GM21737 (cell line): Measurements from ENCODE around the gene KDM2A.
A peak's percentile ranks its signal among the peaks of the same experiment; 100 is the strongest.
"Not testable (repeated sequence)": the region's sequence is repeated elsewhere in the genome, so short reads cannot be mapped to it uniquely, and the experiment has no call there.

Source experiments
- ATAC-seq: cut with Tn5 transposase; IDR thresholded peaks from one replicate; pipeline ENCODE4 v1.9.1; 2021; ENCODE audit warnings: mild to moderate bottlenecking, moderate library complexity; ENCODE audit not compliant: unreplicated experiment

The KDM2A gene

DNA sequence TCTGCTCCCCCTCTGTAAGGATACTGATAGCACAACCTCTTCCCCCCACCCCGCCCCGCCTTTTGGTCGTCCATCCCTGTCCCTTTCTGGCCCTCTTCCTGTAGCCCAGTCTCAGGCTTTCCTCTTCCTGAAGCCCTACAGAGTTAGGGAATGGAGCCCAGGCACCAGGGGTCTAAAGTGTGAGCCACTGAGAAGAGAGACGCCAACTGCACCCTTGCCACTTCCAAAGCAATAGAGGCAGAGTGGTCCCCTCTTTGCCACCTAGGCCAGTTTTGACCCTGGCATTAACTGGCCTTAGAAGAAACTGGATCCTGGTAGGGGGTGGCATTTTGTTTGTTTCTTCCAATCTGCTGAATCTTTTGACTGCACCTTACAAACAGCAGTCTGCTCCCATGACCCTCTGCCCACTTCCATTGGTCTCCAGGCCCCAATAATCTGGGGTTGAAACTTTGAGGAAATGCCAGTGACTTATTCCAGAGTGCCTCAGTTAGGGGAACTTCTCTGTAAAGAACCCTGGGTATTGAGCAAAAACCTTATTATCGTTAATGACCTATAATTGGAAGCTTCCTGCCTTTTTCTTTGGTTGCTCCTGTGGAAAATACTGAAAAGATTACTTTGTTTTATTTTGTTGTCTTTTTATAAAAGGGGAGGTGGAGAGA is 137.5 kb downstream of the KDM2A start:
- no peak for ATAC-seq

DNA sequence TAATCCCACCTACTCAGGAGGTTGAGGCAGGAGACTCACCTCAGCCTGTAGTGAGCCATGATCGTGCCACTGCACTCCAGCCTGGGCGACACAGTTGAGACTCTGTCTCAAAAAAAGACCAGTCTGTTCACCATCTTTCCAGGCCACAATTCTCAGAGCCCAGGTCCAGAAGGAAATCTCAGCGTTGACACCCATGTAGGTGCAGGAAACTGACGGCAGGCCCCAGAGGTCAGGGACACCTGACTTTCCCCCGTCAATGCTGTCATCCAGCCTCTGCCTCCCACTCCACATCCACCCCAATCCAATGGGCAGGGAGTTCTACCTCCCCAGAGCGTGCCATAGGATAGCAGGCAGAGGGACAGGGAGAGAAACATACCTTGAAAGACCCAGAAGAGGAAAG is 141.3 kb downstream of the KDM2A start:
- no peak for ATAC-seq

DNA sequence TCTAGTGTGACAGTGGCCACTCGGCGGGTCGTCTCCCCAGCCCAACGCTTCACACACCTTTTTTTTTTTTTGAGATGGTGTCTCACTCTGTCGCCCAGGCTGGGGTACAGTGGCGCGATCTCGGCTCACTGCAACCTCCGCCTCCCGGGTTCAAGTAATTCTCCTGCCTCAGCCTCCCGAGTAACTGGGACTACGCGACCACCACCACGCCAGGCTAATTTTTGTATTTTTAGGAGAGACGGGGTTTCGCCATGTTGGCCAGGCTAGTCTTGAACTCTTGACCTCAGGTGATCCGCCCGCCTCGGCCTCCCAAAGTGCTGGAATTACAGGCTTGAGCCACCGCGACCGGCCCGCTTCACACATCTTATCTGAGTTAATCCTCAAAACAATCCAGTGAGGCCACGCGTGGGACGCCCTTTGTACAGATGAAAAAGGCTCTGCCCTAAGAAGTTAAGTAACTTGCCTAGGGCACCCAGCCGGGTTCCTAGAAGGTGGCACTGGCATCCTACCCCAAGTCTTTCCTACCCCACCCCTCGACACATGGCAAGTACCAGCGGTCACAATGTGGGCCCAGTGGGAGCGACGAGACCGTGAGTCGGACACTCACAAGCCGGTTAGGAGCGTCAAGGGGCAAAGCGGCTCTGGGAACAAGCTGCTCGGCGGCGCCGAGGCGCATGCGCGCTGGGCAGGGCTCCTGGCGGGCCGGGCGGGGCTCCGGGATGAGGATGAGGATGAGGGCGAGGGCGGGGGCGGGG is 142.0 kb downstream of the KDM2A start:
- not testable (repeated sequence) for ATAC-seq

DNA sequence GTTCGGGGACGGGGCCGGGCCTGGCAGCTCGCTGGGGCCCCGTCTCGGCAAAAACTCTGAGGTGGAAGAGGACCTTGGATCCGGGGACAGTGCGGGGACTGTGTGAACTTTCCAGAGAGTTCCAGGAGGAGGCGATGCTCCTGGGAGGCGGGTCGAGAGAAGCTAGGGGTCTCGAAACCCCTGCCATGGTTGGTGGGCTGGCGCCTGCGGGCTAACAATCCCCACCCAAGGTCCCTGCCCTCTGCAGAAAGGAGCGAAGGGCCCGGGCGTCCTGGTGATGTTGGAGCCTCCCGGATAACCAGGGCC is 142.5 kb downstream of the KDM2A start:
- ATAC-seq = no peak

DNA sequence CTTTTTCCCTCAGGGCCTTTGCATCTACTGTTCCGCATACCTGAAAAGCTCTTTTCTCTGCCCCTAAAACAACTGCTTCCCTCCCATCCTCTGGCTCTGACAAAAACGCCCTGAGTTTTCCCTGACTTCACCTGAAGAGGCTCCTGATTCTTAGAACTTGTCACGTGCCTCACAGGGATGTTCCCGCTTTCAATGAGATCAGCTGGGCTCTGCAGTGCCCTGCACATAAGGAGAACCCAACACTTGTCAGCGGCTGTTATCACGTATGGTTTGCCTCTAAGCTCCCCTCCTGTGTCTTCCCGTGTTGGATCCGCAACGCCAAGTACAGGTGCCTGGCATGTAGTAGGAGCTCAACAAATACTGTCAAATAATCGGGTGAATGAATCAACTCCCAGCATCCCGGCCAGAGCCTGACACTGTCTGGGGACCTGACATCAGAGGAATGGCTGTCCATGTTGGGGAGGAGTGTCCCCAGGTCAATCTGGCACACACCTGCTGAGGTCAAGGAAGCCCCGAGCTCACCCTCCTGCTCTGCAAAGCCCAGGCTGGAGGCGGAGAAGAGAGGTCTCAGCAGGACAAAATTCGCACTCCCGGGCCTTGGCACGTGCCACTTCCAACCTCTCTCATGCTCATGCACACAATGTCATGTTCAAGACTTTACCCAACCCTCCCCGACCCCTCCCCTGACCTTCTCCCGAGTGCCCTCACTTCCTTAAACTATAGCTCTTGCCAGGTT is 143.1 kb downstream of the KDM2A start:
- no peak for ATAC-seq

DNA sequence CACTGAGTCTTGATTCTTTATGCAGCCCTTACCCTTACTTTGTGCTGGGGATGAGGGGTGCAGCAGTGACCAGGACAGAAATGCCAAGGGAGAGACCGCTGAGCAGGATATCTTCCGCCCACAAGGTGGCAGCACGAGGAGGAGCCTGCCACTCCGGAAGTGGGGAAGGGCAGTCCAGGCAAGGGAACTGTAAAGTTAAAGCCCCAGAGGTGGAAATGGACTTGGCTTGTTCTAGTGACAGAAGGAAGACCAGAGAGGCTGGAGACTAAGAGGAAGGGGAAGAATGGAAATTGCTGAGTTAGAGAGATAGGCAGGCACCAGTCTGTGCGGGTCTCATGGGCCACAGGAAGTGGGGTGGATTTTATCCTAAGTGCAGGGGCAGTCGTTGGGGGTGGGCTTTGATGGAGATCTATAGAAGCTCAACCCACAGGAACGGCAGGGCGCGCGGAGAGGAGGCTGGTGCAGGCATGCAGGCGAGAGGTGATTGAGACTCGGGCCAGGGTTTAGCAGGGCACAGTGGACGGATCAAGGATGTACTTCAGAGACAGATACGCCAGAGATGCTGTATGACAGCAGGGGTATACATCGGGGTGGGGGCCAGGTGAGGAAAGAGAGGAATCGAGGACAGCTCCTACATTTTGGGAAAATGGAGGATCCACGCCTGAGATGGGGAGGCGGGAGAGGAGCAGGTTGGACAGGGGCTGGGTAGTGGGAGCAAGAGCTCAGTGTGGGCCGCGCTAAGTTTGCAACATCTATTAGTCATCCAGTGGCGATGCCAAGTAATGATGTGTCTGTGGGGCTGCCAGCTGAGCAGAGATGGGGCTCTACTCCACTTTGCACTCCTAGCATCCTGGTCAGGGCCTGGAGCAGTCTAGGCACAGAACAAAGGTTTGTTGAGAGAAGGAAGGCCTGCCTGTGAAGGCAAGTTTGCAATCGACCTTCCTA is 143.9 kb downstream of the KDM2A start:
- ATAC-seq = no peak

DNA sequence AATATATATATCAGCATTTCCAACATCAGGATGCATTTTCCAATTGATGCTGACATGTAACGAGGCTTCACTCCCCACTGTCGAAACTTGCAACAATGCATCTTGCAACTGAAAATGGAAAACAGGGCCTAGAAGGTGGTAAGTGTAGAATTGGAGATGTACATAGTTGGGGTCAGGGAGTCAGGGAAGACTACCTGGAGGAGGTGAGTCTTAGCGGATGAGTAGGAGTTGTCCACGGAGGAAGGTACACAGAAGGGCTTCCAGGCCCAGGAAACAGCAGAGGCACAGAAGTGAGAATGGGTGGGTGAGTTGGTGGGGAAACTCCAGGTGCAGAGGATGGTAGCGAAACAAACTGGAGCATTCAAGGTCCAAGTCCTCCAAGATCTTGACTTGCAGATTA is 145.2 kb downstream of the KDM2A start:
- ATAC-seq = no peak

DNA sequence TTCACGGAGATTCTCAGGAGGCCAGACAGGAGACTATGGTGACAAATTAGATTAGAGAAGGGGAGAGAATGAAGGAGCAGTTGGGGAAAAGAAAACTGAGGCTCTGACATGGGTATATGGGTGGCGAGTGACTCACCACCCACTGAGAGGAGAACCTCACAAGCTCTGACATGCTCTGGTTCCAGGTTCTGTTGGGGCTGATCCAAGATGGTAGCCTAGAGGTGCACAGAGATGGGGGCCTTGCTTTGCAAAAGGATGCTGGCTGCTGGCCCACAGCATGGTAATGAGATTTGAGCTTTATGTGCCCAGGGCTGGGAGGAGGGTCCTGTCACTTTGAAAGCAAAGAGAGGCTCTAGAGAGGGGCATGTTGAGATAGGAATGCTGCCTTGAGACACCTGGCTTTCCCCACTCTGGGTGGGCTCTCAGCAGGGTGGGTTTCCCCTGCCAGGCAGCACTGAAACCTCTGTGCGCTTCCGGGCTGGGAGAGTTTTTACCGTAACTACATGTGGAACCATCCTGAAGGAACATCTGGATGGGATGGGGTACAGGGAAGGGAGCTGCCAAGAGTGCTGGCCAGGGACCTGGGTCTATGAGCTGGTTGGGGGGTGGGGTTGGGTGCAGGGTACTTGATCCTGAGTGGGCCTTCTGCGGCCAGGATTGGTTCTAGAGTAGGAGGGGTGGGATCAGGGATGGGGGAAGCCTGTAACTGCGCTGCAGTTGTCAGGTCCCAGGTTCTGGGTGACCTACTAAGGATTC is 146.0 kb downstream of the KDM2A start:
- ATAC-seq = no peak

DNA sequence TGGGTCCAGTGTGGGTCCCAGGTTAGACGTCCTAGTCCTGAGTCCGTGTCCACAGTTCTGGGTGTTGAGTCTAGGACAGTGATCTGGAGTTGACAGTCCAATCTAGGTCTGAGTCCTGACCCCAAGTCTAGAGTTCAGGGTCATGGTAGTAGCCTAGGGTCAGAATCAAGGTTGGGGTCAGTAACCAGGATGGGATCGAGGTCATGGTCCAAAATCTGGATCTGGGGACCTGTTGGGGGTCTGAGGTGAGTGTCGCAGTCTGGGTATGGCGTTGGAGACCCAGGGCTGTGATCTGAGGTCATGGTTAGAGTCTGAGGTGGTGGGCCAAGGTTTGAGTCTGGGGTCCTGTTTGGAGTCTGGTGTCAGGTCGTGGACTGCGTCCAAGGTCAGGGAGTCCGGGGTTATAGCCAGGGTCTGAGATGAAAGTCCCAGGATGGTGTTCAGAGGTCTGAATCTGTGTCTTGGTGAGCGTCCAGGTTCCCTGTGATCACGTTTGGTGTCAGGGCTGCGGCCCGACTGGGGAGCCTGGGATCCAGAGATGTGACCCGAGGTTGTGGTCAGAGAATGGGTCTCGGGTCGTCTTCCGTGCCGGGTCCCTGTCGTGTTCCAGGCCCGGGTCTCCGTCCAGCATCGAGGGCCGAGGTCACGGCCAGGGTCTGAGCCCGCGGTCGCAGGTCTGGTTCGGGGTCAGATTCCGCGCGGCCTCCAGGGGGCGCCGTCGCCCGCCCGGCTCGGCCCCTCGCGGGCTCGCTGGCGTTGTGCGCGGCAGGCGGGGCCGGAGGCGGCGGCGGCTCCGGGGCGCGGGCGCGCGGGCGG is 146.8 kb downstream of the KDM2A start:
- no peak for ATAC-seq

DNA sequence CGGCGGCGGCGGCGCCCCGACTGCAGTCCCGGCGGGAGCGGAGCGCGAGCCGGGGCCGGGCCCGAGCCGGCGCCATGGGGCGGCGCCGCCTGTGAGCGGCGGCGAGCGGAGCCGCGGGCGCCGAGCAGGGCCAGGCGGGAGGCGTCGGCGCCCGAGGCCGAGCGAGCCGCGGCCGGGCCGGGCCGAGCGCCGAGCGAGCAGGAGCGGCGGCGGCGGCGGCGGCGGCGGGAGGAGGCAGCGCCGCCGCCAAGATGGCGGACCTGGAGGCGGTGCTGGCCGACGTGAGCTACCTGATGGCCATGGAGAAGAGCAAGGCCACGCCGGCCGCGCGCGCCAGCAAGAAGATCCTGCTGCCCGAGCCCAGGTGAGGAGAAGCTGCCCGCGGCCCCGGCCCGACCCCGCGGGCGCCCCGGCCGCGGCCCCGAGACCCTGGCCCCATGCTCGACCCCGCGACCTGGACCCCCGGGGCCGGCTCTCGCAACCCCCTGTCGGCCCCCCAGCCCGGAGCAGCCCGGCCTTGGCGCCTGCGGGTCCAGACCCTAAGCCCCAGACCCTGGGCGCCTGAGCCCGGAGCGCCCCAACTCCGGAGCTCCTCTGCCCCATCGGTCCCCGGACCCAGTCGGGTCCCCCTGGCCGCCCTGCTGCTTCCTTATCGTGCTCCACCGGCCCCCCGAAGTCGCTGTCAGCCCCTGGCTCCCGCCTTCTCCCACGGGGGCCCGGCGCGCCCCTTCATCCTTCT is 147.6 kb downstream of the KDM2A start, which contains the start of gene GRK2:
Gene GRK2 (plus strand): TSS at position 25 of the 739 bp plus-strand sequence. CDS start 227 bp downstream, at position 252.
- no peak for ATAC-seq

DNA sequence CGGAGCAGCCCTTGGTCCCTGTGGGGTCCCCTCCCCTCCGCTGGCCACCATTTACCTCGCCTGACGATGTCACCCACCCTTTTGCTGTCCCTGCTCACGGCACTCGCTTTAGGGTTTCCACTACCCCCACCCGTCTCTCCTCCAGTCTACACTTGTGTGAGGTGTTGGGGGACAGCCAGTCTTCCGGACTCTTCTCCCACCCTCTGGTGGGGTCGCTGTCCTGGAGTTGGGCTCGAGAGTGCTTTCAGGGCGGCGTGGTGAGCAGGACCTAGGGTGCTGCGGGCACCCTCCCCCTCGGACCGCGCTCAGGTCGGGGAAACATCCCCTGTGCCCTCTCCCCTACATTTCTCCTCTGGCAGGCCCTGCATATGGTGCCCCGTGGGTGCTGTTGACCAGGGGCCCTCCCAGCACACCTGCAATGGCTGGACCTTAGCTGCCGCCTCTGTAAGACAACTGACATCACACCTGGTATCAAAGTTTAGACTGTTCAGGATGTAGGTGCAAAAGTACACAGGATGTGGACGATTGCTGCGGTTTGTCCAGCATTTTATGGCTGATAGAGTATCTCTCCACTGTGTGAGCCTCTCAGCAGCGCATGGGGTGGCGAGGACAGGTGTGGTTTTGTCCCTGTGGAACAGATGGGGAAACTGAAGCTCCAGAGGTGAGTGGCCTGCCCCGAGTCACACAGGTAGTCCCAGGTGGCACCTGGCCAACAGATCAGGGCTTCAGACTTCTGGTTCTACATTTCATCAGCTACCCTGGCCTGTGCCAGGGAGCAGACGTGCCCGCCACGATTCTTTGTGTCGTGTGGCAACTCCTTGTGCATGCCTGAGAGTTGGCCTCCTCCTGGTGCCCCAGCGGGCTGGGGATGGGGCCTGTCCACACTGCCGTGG is 148.4 kb downstream of the KDM2A start:
- no peak for ATAC-seq

DNA sequence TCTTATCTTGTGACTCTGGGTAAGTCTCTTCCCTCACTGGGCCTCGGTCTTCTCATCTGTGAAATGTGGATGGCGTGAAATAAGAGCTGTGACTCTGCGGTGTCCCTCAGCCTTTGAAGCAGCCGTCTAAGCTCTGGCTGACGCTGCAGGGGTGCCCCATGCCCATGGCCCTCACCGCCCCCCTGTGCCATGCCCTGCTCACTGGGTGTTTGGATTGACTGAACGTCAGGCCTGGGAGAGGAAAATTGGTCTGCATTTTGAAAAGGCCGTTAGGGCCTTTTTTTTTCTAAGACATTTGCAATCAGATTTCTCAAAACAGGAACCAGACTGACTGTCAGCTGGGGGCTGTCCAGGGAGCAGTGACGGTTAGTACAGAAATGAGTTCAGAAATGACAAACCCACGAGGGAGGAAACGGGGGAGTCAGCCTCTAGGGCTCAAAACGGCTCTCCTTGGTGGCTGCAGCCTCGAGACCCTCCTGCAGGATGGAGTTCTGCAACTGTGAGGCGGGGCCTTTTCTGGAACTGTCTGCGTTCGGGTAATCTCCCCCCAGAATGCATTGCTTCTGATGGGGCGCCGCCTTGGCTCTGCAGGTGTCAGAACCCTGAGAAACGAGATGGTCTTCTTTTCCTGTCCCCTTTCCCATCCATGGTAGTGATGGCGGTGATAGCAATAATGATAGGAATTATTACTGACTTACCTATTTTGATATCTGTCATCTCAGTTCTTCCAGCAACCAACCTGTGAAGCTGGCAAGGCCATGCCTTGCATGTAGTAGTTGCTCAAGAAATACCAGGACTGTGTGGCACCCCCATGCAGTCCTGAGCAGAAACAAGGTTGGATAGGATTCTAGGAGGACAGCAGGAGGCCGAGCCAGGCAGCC is 149.3 kb downstream of the KDM2A start:
- peak; percentile 40 for ATAC-seq

DNA sequence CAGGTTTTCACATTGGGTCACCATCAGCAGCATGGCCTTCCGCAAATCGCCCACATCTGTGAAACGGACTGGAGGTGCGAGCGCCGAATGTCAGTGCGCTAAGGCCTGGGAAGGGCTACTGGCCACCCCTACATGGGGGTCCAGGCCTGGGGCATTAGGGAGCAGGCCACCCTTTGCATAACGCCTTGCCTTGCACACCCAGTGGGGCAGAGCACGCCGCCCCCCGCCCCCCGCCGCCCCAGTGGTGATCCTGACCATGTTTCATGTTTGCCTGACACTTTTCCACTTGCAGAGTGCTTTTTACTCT is 149.9 kb downstream of the KDM2A start:
- ATAC-seq = no peak

DNA sequence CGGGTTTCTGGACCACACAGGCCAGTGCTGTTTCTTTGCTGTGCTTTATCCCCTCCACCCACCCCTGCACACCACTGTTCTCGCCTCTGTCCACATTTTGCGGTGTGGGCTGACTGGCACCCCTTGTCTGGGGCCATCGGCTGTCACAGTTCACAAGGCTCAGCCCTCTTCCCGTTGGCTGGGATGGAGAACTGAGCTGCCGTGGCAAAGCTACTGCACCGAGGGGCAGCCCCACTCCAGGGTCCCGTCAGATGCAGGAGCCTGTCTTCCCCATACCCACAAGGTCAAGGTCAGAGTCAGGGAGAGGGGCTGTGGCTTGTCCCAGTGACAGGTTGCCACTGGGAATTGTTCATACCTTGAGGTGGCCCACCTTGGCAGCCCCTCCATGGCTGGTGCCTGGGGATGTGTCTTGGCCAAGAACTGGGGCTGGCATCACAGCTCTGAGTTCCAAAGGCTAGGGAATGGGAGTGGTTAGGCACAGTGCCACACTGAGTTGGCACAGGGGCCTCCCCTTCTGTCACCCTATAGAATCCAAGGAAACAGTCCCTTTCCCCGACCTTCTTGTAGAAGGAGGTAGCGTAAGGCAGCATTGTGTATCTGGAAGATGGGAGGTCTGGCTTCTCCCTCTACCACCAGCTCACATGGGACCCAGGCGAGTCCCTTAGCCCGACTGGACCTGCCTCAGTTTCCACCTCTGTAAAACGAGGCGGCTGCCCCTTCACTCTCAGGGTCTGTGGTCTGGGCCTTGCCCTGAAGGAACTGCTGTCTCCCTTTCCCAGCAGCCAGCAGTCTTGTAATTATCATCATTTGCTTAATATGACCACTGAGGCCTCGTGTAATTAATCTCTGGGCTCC is 150.6 kb downstream of the KDM2A start:
- ATAC-seq = no peak

DNA sequence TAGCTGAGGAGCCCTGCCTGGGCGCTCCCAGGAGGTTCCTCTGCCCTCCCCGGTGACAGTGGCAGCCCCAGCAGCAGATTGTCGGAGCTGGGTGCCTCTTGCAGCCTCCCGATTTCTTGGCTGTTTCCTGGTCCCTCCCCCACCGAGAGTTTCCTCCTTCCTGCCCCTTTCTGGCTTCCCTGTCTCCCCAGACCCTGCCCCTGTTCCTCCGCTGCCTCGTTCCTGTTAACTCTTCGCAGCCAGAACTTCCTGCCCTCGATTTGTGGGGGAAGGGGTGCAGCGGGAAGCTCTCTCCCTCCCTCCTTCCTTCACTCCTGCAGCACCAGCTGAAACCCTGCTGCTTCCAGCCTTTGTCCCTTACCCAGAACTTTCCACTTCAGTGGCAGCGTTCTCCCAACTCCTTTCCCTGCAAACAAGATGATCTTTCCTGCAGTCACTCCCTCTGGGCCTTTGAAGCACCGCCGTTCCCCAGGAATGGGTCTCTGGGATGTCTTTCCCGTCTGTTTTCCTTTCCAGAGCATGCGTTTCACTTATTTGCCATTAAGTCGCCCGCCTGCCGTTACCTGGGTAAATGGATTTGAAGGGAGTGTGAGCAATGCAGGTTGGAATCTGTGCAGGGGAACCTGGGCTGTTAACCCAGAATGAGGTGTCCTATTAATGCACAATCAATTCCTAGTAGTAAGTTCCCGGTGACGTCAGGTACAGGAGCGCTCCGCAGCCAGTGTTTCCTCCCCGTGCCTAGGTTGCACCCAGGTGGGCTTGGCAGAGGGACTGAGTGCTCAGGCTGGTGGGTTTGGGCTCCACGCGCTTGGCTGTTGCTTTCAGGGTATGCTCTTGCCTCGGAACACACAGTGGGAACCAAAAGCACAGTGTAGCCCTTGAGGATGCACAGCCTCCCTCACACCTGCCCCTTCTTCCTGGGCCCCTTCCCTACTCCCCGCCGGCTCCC is 151.5 kb downstream of the KDM2A start:
- no peak for ATAC-seq
